ENCODE results near the gene MINPP1. TPM values are rescaled to one million over a fixed set of nuclear protein-coding genes. Genes with fewer than 3 reads are reported as not detected.
"Not testable (repeated sequence)": the region's sequence is repeated elsewhere in the genome, so short reads cannot be mapped to it uniquely, and the experiment has no call there.

MINPP1 gene
- total and polyA plus RNA-seq, 2 donors from 2014 or later: 13.1 to 15.7 TPM

GRCh38 chr10:87492450-87492849 is 12.2 kb upstream of the MINPP1 start:
- H3K27me3 ChIP-seq (ENCODE audit: control insufficient read depth, insufficient read depth, low read length); H3K36me3 ChIP-seq (ENCODE audit: control insufficient read depth in 2 of 3, insufficient read depth in 3 of 3, low read length in 3 of 3); intact Hi-C loops (cut with DNase I); H3K4me1 ChIP-seq (ENCODE audit: control insufficient read depth in 2 of 3, insufficient read depth in 2 of 3, low read depth in 1 of 3, low read length in 3 of 3); DNase-seq; H3K9me3 ChIP-seq (ENCODE audit: control insufficient read depth in 2 of 3, insufficient read depth in 1 of 3, low read length in 3 of 3); FAIRE-seq; H3K4me3 ChIP-seq (ENCODE audit: low read length in 3 of 3); H3K9ac ChIP-seq (ENCODE audit: low read length in 3 of 3); H3K27ac ChIP-seq (ENCODE audit: low read depth in 2 of 2, low read length in 2 of 2): not testable (repeated sequence)

GRCh38 chr10:87495446-87495845 is 9.2 kb upstream of the MINPP1 start:
- intact Hi-C loops (cut with DNase I); H3K36me3 ChIP-seq (ENCODE audit: control insufficient read depth in 2 of 3, insufficient read depth in 3 of 3, low read length in 3 of 3); FAIRE-seq; DNase-seq; H3K4me3 ChIP-seq (ENCODE audit: low read length in 3 of 3); H3K9ac ChIP-seq (ENCODE audit: low read length in 3 of 3); H3K27ac ChIP-seq (ENCODE audit: low read depth in 2 of 2, low read length in 2 of 2); H3K4me1 ChIP-seq (ENCODE audit: control insufficient read depth in 2 of 3, insufficient read depth in 2 of 3, low read depth in 1 of 3, low read length in 3 of 3); H3K9me3 ChIP-seq (ENCODE audit: control insufficient read depth in 2 of 3, insufficient read depth in 1 of 3, low read length in 3 of 3); H3K27me3 ChIP-seq (ENCODE audit: control insufficient read depth, insufficient read depth, low read length): not testable (repeated sequence)

GRCh38 chr10:87497386-87497785 is 7.3 kb upstream of the MINPP1 start:
- H3K4me3 ChIP-seq (ENCODE audit: low read length in 3 of 3); H3K4me1 ChIP-seq (ENCODE audit: control insufficient read depth in 2 of 3, insufficient read depth in 2 of 3, low read depth in 1 of 3, low read length in 3 of 3); intact Hi-C loops (cut with DNase I); H3K9me3 ChIP-seq (ENCODE audit: control insufficient read depth in 2 of 3, insufficient read depth in 1 of 3, low read length in 3 of 3); H3K9ac ChIP-seq (ENCODE audit: low read length in 3 of 3); H3K27me3 ChIP-seq (ENCODE audit: control insufficient read depth, insufficient read depth, low read length); H3K36me3 ChIP-seq (ENCODE audit: control insufficient read depth in 2 of 3, insufficient read depth in 3 of 3, low read length in 3 of 3); H3K27ac ChIP-seq (ENCODE audit: low read depth in 2 of 2, low read length in 2 of 2); DNase-seq; FAIRE-seq: not testable (repeated sequence)

GRCh38 chr10:87498106-87498789 is 6.4 kb upstream of the MINPP1 start:
- intact Hi-C loops (cut with DNase I); DNase-seq; FAIRE-seq: not testable (repeated sequence)

GRCh38 chr10:87500646-87501048 is 4.0 kb upstream of the MINPP1 start:
- FAIRE-seq: no peak
- TF ChIP-seq CTCF (IDR thresholded peaks at IDR 0.05; ENCODE audit: borderline replicate concordance, extremely low read depth, insufficient read depth): no peak
- no peak overlapping the region for H3K4me3 ChIP-seq (ENCODE audit: low read length in 3 of 3)
- H3K9ac ChIP-seq (ENCODE audit: low read length in 3 of 3): no peak overlapping the region
- H3K36me3 ChIP-seq (ENCODE audit: control insufficient read depth in 2 of 3, insufficient read depth in 3 of 3, low read length in 3 of 3): no peaks in the 10 kb centered on the region
- H3K9me3 ChIP-seq (ENCODE audit: control insufficient read depth in 2 of 3, insufficient read depth in 1 of 3, low read length in 3 of 3): no peaks in the 10 kb centered on the region
- H3K4me1 ChIP-seq (ENCODE audit: control insufficient read depth in 2 of 3, insufficient read depth in 2 of 3, low read depth in 1 of 3, low read length in 3 of 3): no peaks in the 10 kb centered on the region
- H3K27me3 ChIP-seq (ENCODE audit: control insufficient read depth, insufficient read depth, low read length): no peaks in the 10 kb centered on the region
- intact Hi-C loops (cut with DNase I): no loop called here
- no peak for DNase-seq
- no peak overlapping the region for H3K27ac ChIP-seq (ENCODE audit: low read depth in 2 of 2, low read length in 2 of 2)

More at GRCh38 chr10:87498106-87498789, 6.4 kb upstream of the MINPP1 start:
- H3K9ac ChIP-seq (ENCODE audit: low read length in 3 of 3); H3K36me3 ChIP-seq (ENCODE audit: control insufficient read depth in 2 of 3, insufficient read depth in 3 of 3, low read length in 3 of 3); H3K4me1 ChIP-seq (ENCODE audit: control insufficient read depth in 2 of 3, insufficient read depth in 2 of 3, low read depth in 1 of 3, low read length in 3 of 3); H3K27ac ChIP-seq (ENCODE audit: low read depth in 2 of 2, low read length in 2 of 2); H3K27me3 ChIP-seq (ENCODE audit: control insufficient read depth, insufficient read depth, low read length); H3K4me3 ChIP-seq (ENCODE audit: low read length in 3 of 3); H3K9me3 ChIP-seq (ENCODE audit: control insufficient read depth in 2 of 3, insufficient read depth in 1 of 3, low read length in 3 of 3): not testable (repeated sequence)
